ENCODE results near the gene KLRC1.
A peak's percentile ranks its signal among the peaks of the same experiment; 100 is the strongest.
"Not testable (repeated sequence)": the region's sequence is repeated elsewhere in the genome, so short reads cannot be mapped to it uniquely, and the experiment has no call there.

The KLRC1 gene

DNA sequence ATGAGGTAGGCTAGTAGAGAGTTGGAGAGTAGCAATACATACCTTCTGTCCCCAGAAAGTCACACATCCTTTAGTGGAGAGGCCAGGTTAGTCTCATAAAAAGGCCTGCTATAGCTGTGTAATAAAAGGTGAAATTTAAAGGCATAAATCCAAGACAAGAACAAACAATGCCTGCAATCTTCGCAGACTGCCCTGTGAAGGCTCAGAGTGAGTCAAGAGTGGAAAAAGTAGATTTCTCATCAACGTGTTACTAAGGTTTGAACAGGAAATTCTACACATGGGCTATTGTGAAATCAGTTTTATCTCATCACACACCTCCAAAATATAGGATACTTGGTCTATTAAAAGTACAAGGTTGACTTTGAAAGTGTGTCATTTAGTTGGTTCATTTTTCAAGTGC lies at the start of gene KLRC1:
Gene KLRC1 (minus strand): TSS at position 222 of the 400 bp plus-strand sequence. CDS start 2,221 bp downstream, outside the sequence.
- DNase-seq, result no peak

GRCh38 chr12:10501030-10501429 lies 47.9 kb upstream of the KLRC1 start:
- no peak for DNase-seq

DNA sequence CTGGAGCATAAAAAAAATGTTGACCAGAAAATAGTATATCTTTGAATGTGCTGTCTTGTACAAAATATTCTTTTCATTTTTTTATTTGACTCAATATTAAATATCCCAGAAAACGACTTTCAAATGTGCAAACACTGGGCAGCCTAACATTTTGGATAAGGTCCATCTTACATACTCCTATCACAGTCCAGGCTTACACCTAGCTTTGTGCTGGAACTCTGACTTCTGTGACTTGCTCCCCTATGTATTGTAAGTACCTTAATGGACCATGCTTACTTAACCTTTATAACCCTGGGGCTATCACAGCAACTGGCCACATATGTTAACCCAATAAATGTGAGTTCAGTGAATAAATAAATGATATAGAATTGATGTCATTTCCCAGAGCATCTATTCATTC lies 44.9 kb upstream of the KLRC1 start:
- DNase-seq, result no peak

- peak; percentile 41 for DNase-seq
Observed at GRCh38 chr12:10497602-10498001, 44.4 kb upstream of the KLRC1 start.

DNA sequence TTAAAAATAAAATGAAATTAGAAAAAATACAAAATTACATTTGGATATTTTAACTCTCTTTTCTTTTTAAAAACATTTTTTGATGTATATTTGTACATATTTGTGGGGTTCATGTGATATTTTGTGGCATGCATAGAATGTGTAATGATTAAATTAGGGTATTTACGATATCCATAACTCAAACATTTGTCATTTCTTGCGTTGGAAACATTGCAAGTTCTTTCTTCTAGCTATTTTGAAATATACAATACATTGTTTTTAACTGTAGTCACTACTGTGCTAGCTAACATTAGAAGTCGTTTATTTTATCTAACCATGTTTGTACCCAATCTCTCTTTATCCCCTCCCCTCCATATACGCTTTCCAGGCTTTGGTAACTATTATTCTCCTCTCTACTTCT lies 38.6 kb upstream of the KLRC1 start:
- no peak for DNase-seq

DNA sequence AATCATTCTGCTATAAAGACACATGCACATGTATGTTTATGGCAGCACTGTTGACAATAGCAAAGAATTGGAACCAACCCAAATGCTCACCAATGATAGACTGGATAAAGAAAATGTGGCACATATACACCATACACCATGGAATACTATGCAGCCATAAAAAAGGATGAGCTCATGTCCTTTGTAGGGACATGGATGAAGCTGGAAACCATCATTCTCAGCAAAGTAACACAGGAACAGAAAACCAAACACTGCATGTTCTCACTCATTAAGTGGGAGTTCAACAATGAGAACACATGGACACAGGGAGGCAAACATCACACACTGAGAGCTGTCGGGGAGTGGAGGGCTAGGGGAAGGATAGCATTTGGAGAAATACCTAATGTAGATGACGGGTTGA lies 34.2 kb upstream of the KLRC1 start:
- DNase-seq, result not testable (repeated sequence)

GRCh38 chr12:10481901-10482300 lies 28.7 kb upstream of the KLRC1 start:
- DNase-seq, result not testable (repeated sequence)

DNA sequence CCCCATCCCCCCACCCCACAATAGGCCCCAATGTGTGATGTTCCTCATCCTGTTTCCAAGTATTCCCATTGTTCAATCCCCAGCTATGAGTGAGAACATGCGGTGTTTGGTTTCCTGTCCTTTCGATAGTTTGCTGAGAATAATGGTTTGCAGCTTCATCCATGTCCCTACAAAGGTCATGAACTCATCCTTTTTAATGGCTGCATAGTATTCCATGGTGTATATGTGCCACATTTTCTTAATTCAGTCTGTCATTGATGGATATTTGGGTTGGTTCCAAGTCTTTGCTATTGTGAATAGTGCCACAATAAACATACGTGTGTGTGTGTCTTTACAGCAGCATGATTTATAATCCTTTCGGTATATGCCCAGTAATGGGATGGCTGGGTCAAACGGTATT lies 19.6 kb upstream of the KLRC1 start:
- not testable (repeated sequence) for DNase-seq

- DNase-seq, result no peak
Observed at GRCh38 chr12:10469701-10470100, 16.5 kb upstream of the KLRC1 start.

DNA sequence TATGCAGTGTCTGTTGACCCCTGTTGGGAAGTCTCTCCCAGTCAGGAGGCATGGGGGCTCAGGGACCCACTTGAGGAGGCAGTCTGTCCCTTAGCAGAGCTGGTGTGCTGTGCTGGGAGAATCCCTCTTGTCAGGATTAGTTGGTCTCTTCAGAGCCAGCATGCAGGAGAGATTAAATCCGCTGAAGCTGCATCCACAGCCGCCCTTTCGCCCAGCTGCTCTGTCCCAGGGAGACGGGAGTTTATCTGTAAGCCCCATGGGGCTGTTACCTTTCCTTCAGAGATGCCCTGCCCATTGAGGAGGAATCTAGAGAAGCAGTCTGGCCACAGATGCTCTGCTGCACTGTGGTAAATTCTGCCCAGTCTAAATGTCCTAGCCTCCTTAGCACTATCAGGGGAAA lies 13.1 kb upstream of the KLRC1 start:
- no peak for DNase-seq

DNA sequence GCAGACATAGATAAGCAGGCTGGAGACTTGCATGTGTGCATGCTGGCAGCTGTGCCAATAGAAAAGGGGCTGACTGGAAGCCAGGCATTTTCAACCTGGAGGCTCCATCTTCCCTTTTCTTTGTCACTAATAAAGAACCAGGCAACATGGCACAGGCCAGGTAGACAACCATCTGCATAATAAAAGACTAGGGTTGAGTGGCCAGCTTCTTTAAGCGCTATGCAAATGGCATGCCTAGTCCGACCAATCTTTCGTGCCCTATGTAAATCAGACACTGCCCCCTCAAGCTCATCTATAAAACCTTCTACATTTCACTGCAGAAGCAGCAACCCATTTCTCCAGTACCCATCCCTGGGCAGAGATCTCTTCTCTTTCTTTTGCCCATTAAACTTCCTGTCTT lies 4.6 kb upstream of the KLRC1 start:
- no peak for DNase-seq

DNA sequence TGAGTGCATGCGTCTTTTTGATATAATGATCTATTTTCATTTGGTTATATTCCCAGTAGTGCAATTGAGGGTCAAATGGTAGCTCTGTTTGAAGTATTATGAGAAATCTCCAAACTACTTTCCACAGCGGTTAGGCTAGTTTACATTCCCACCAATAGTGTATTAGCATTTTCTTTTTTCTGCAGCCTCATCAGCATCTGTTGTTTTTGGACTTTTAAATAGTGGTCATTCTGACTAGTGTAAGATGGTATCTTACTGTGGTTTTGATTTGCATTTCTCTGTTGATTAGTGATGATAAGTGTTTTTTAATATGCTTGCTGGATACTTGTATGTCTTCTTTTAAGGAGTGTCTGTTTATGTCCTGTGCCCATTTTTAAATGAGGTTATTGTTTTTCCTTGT lies 3.7 kb upstream of the KLRC1 start:
- no peak for DNase-seq

GRCh38 chr12:10455766-10456165 lies 2.6 kb upstream of the KLRC1 start:
- no peak for DNase-seq

- no peak for DNase-seq
Observed at GRCh38 chr12:10454531-10454930, 1.4 kb upstream of the KLRC1 start.

GRCh38 chr12:10448236-10448635 lies 4.9 kb downstream of the KLRC1 start:
- no peak for DNase-seq

DNA sequence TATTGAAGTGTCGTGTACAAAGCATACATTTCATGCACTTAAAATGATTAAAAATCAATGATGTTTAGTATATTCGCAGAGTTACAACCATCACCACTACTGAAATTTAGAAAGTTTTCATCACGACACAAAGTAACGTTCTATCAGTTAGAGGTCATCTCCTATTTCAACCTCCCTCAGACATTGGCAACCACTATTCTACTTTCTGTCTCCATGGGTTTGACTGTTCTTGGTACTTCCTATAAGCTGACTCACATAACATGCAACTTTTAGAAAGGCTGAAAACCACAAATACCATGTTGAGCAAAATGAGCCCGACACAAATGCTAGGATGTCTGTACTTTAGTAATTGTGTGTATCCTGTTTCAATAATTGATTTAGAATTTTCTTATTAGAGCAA lies 7.1 kb downstream of the KLRC1 start:
- DNase-seq, result not testable (repeated sequence)

DNA sequence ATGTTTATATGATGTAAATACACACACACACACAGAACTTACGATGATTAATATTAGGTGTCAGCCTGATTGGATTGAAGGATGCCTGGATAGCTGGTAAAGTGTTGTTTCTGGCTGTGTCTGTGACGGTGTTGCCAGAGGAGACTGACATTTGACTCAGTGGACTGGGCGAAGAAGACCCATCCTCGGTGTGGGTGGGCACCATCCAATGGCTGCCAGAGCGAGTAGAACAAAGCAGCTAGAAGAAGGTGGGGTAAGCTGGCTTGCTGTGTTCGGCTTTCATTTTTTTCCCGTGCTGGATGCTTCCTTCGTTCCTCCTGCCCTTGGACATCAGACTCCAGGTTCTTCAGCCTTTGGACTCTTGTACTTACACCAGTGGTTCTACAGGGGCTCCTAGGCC lies 12.0 kb downstream of the KLRC1 start:
- DNase-seq, result not testable (repeated sequence)

GRCh38 chr12:10439608-10440274 lies 13.4 kb downstream of the KLRC1 start:
- not testable (repeated sequence) for DNase-seq

DNA sequence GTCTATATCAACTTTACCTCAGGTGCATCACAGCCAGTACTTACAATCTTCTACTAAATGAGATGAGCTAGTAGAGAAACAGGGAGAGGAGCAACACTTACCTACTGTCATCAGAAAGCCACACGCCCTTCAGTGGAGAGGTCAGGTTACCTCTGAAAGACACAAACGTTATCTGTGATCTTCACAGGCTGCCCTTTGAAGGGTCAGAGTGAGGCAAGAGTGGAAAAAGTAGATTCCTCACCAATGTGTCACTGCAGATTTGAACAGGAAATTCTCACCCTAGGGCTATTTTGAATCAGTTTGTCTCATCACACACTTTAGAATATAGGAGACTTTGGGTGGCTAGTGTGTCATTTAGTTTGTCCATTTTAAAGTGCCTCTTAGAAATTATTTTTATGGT lies 15.6 kb downstream of the KLRC1 start:
- DNase-seq, result not testable (repeated sequence)

GRCh38 chr12:10435816-10436215 lies 17.4 kb downstream of the KLRC1 start, which contains the start of gene KLRC2:
KLRC2 (minus strand) TSS chr12:10436010; CDS start chr12:10435986, 24 bp downstream.
- DNase-seq, result not testable (repeated sequence)

GRCh38 chr12:10430623-10431022 lies 22.6 kb downstream of the KLRC1 start:
- DNase-seq, result not testable (repeated sequence)

GRCh38 chr12:10425938-10426337 lies 27.2 kb downstream of the KLRC1 start:
- DNase-seq, result not testable (repeated sequence)

GRCh38 chr12:10424260-10424899 lies 28.8 kb downstream of the KLRC1 start:
- not testable (repeated sequence) for DNase-seq

GRCh38 chr12:10422159-10422558 lies 31.0 kb downstream of the KLRC1 start:
- DNase-seq, result not testable (repeated sequence)

DNA sequence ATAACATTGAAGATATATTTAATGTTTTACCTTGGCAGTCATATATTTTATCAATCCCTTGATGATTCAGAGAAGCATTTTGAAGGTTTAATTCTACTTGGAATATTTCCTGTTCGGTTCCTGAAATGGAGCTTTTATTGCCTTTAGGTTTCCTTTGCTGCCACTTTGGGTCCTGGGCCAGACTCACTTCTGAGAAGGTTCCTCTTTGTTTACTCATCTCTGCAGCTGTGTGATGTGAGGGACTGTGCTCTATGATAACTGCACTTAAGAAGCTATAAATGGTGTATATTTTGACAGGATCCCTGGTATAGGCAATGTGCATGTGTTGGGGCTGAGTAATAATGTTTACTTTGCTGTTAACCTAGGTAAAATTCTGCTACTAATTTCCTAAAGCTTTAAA lies 32.8 kb downstream of the KLRC1 start, which contains the start of gene KLRC3:
Gene KLRC3 (minus strand): TSS at position 262 of the 400 bp plus-strand sequence. CDS start 45 bp downstream, at position 217.
- not testable (repeated sequence) for DNase-seq
